Kidney epithelial cell (primary cell): Measurements from ENCODE around the gene PEPD. TPM values are rescaled to one million over a fixed set of nuclear protein-coding genes. Genes with fewer than 3 reads are reported as not detected.

Experiments used
- DNase-seq: peaks from one replicate; pipeline ENCODE4 v3.0.0-alpha.2; 2010; ENCODE audit warnings: low read depth
- H3K27me3 ChIP-seq: 2 replicates; pipeline ENCODE4 v1.6.0; 2011; ENCODE audit warnings: low read length; ENCODE audit not compliant: control insufficient read depth, insufficient read depth
- H3K36me3 ChIP-seq: 2 replicates; pipeline ENCODE4 v1.5.1; 2011; ENCODE audit warnings: low read length; ENCODE audit not compliant: control insufficient read depth, insufficient read depth
- H3K4me3 ChIP-seq: 2 replicates; pipeline ENCODE4 v1.5.1; 2011; ENCODE audit warnings: low read depth, mild to moderate bottlenecking, control low read depth, low read length
- total RNA-seq: library from RNA; depleted of rRNA; stranded (reverse); fragments of >200 nt; gene quantifications from 2 replicates; pipeline ENCODE4 v1.2.3, GENCODE V29; 2015
- TF ChIP-seq, protein P1 (sequence below): IDR thresholded peaks from 2 replicates; pipeline ENCODE4 v1.5.1; 2011; ENCODE audit warnings: mild to moderate bottlenecking, moderate library complexity, low read length, control low read depth, inconsistent platforms; ENCODE audit not compliant: insufficient read depth, poor library complexity, severe bottlenecking

PEPD gene
- total RNA-seq, 1 donor from 2014 or later = 88.6 TPM

DNA sequence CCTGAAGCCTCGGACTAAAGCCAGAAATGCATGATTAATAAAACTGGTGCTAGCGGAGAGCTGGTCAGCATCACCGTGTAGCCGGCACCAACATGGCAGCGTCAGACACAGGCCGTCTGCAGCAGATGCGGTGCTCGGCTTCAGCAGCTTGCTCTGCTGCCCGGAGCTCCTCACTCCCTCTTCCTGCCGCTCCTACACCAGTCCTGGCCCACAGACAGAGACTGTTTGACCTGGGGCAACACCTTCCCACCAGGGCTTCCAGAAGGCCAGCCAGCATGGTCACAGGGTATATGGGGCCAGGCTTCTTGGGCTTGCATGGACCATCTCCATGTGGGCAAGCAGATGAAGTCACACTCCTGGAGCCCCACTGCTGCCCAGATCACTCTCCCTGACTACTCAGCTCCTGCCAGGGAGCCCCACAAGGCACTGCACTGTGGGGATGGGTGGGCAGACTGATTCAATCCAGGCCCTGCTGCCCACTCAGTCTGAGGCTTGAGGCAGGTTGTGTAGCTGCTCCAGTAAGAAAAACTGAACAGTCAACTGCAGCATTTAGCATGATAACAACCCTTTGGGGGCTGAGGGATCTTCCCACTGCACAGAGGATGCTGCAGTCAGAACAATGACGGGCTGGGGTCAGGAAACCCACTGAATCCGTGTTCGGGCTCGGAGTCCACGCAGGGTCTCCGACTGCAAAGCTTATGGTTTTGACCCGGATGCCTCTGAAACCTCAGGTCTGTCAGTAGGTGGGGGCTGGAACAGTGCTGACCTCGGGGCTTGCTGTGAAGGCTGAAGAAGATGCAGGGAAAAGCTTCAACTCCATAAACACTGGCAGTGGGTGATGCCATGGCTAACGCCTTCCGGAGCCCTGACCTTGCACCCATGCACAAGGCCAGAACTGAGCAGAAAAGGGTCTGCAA is 102.5 kb downstream of the PEPD start:
- TF ChIP-seq, protein P1, sequence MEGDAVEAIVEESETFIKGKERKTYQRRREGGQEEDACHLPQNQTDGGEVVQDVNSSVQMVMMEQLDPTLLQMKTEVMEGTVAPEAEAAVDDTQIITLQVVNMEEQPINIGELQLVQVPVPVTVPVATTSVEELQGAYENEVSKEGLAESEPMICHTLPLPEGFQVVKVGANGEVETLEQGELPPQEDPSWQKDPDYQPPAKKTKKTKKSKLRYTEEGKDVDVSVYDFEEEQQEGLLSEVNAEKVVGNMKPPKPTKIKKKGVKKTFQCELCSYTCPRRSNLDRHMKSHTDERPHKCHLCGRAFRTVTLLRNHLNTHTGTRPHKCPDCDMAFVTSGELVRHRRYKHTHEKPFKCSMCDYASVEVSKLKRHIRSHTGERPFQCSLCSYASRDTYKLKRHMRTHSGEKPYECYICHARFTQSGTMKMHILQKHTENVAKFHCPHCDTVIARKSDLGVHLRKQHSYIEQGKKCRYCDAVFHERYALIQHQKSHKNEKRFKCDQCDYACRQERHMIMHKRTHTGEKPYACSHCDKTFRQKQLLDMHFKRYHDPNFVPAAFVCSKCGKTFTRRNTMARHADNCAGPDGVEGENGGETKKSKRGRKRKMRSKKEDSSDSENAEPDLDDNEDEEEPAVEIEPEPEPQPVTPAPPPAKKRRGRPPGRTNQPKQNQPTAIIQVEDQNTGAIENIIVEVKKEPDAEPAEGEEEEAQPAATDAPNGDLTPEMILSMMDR = no peak
- Histone ChIP-seq H3K27me3 (no peaks in the 10 kb centered on the region), H3K4me3 (no peak overlapping the region), H3K36me3 (no peaks in the 10 kb centered on the region)
- no peak for DNase-seq

DNA sequence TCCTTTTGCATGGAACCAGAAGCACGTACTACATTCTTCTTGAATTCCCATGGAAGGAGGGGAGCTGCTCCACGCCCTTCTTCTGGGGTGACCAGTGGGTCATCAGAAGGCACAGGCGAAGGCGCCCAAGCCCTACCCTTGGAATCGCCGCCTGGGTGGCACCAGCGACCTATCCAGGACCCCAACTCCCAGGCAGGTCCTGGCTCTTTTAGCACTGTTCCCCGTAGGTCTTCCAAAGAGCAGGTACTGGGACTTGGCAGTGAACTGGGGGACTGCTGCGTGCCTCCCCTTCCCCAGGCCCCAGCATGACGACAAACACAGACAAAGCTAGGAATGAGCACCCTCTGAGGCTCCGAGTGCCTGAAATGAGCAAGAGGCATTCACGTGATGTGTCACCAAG is 103.1 kb downstream of the PEPD start:
- DNase-seq = no peak
- H3K4me3 ChIP-seq = no peak overlapping the region
- H3K27me3 ChIP-seq = no peaks in the 10 kb centered on the region
- H3K36me3 ChIP-seq = no peaks in the 10 kb centered on the region
- TF ChIP-seq, protein P1 = no peak

DNA sequence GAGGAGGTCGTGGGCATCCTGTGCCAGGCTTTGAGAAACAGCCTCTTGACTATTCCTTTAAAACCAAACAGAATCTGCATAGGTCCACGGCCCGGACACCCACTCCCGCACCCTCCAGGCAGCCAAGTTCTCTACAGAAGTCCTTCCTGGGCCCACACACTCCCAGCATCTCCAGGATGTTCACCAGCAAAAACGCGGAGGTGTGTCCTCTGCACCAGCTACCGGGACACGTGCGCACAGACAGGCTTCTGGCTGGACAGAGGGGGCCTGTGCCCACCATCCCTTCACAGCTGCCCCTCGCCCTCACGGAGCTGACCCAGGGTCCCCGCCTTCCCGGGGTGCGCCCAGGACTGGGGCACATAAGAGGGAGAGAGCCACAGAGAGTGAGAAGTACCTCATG is 103.8 kb downstream of the PEPD start:
- H3K36me3 ChIP-seq = no peaks in the 10 kb centered on the region
- no peak for DNase-seq
- TF ChIP-seq, protein P1 = no peak
- no peak overlapping the region for H3K4me3 ChIP-seq
- no peaks in the 10 kb centered on the region for H3K27me3 ChIP-seq

DNA sequence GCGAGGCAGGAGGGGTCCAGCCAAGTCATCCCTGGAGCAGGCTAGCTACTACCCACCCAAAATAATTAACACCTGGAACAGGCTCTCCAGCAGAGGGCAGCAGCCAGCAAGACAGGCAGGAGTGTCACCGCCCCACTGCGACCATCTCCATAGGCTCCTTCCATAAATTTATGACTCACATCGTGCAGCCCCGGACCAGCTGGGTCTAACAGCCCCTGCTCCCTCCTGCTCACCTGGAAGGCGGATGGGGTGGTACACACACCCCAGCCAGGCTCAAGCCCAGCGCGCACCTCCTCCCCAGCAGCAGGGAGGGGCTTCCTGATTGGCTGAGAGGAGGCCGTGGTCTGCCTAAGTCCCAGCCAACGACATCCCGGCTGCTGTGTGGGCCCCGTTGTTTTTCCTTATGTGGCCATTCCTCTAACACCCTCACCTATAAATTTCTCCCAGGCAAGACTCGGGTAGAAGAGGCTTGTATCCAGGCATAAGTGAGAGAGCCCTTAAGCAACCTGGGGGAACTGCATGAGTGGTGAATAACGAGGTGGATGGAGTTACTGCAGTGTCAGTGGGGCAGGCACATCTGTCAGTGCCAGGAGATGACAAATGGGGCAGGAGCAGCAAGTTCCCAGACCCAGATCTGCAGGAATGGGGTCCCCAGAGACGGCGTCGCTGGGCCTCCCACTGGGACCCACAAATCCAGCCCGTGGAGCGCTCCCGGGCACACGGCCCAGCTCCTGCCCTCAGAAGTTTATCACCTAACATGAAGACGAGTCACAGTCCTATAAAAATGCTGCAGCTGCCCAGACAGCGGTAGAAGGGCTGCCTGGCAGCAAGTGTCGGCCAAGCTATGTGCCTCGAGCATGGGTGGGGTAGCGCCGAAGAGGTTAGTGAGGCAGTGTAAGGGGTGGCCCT is 105.0 kb downstream of the PEPD start:
- H3K36me3 ChIP-seq = no peaks in the 10 kb centered on the region
- DNase-seq = peak; percentile 14
- peak overlapping the region; percentile 19 for H3K4me3 ChIP-seq
- no peaks in the 10 kb centered on the region for H3K27me3 ChIP-seq
- TF ChIP-seq, protein P1 = peak; percentile 75

DNA sequence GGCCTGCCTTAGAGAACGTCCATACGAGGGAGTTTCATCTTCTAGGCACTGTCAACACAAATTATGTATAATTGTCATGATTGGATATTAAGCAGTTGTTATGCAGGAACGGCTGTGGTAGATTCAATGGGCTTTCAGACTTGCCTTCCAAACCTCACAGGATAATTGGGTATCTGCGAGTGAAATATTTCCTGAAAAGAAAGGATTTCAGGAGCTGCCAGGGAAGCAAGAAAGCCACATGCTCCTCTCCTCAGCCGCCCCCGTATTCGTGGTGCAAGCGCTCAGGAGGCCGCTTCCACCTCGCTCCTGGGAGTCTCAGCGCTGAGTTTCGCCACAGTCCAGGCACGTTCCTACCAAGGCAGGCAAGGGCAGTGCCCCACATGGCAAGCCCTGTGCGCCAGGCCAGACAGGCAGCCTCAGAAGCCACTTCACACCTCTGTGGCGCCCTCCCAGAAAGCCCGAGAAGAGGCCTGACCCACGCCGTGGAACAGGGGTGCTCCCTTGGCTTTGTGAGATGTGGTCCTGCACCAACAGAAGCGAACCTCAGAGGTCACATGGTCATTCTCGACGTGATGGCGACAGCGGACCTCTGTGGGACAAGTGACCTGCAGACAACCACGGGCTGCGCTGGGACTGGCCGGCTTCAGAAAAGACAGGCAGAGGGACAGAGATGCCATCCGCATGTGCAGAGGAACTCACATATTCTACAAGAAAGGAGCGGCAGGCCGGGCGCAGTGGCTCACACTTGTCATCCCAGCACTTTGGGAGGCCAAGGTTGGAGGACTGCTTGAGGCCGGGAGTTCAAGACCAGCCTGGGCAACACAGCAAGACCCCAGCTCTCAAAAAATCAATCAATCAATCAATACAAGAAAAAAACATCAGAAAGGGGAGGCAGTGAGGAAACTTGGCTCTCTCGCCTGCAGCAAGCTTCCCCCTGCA is 106.7 kb downstream of the PEPD start:
- no peak for DNase-seq
- Histone ChIP-seq H3K27me3 (no peaks in the 10 kb centered on the region), H3K4me3 (no peak overlapping the region), H3K36me3 (no peaks in the 10 kb centered on the region)
- TF ChIP-seq, protein P1 = no peak
